Caco-2 (cell line): ENCODE data around the gene GRIPAP1. TPM values are rescaled to one million over a fixed set of nuclear protein-coding genes. Genes with fewer than 3 reads are reported as not detected.

Source experiments
- BruUV-seq: library from RNA; stranded (reverse); fragments of 400-500 nt; replicated peaks from 2 replicates; lab custom pipeline; 2021; lab: Mats Ljungman, UMichigan
- CTCF ChIA-PET: fragments of 300-600 bp; sonication (Branson Sonifier 250); formaldehyde crosslinking; loops from one replicate; lab custom pipeline; 2022; ENCODE audit warnings: antibody characterized with exemption; lab: Charles Lee
- POLR2A ChIA-PET: fragments of 300-600 bp; sonication (Branson Sonifier 250); formaldehyde crosslinking; loops from one replicate; lab custom pipeline; 2022; ENCODE audit warnings: antibody characterized with exemption; lab: Charles Lee
- DNase-seq, 2 experiments: peaks; one replicate each; pipeline versions ENCODE4 v3.0.0 to v3.0.0-alpha.2; 2020 to 2022
- H3K27me3 ChIP-seq: replicated peaks from 2 replicates; pipeline ENCODE4 v1.6.0; 2011; ENCODE audit warnings: low read length; ENCODE audit not compliant: control insufficient read depth, insufficient read depth
- H3K36me3 ChIP-seq: 2 replicates; pipeline ENCODE4 v1.5.1; 2011; ENCODE audit warnings: low read length; ENCODE audit not compliant: control insufficient read depth, insufficient read depth
- H3K4me1 ChIP-seq: fragments of 250-450 bp; sonication (Bioruptor Pico); 2 replicates; pipeline ENCODE4 v1.5.1; 2020; ENCODE audit warnings: mild to moderate bottlenecking
- H3K4me3 ChIP-seq: 2 replicates; pipeline ENCODE4 v1.5.1; 2011; ENCODE audit warnings: low read depth, mild to moderate bottlenecking, control low read depth, low read length
- H3K9me3 ChIP-seq: fragments of 250-450 bp; sonication (Bioruptor Pico); 2 replicates; pipeline ENCODE4 v1.5.1; 2020; ENCODE audit warnings: mild to moderate bottlenecking, moderate library complexity
- H3K27ac Mint-ChIP-seq: one replicate; pipeline ENCODE4 v1.8.0; 2022; ENCODE audit warnings: mixed read lengths; ENCODE audit not compliant: unreplicated experiment
- H3K27me3 Mint-ChIP-seq: one replicate; pipeline ENCODE4 v1.8.0; 2022; ENCODE audit warnings: mixed read lengths; ENCODE audit not compliant: insufficient read depth, unreplicated experiment
- H3K36me3 Mint-ChIP-seq: one replicate; pipeline ENCODE4 v1.8.0; 2022; ENCODE audit warnings: mild to moderate bottlenecking, mixed read lengths; ENCODE audit not compliant: insufficient read depth, unreplicated experiment
- H3K4me1 Mint-ChIP-seq: one replicate; pipeline ENCODE4 v1.8.0; 2022; ENCODE audit warnings: low read depth, mixed read lengths; ENCODE audit not compliant: unreplicated experiment
- H3K4me3 Mint-ChIP-seq: one replicate; pipeline ENCODE4 v1.8.0; 2022; ENCODE audit warnings: mild to moderate bottlenecking, moderate library complexity, mixed read lengths; ENCODE audit not compliant: unreplicated experiment
- H3K9me3 Mint-ChIP-seq: one replicate; pipeline ENCODE4 v1.8.0; 2022; ENCODE audit warnings: mixed read lengths; ENCODE audit not compliant: unreplicated experiment
- CTCF ChIP-seq, 2 experiments: fragments of 200-600 bp in 1 of 2; IDR thresholded peaks; 1 replicate in 1 of 2; 2 replicates in 1 of 2; pipeline versions ENCODE4 v1.5.1 to v1.8.0; 2011 to 2022; ENCODE audit warnings: antibody characterized with exemption in 1 of 2, control low read depth in 1 of 2, inconsistent platforms in 1 of 2, low read depth in 1 of 2, low read length in 1 of 2, mild to moderate bottlenecking in 1 of 2, moderate library complexity in 1 of 2; ENCODE audit not compliant: insufficient read depth in 1 of 2, severe bottlenecking in 1 of 2, unreplicated experiment in 1 of 2
- intact Hi-C: fragments of 100-400 bp; cut with micrococcal nuclease; formaldehyde crosslinking; loops from one replicate; pipeline ENCODE4 v1.10.0; 2022; ENCODE audit not compliant: unreplicated experiment
- total RNA-seq: library from RNA; stranded (reverse); gene quantifications from 2 replicates; pipeline ENCODE4 v1.2.3, GENCODE V29; 2022

GRIPAP1 gene
- total RNA-seq, 1 experiment from 2014 or later: 43.6 TPM

- no peaks in the 10 kb centered on the region for H3K27me3 ChIP-seq
- no peak for DNase-seq
- no peak overlapping the region for H3K4me3 ChIP-seq
- Mint-ChIP-seq H3K9me3 (no peaks in the 10 kb centered on the region), H3K4me3 (no peak overlapping the region), H3K27me3 (no peaks in the 10 kb centered on the region), H3K27ac (no peak overlapping the region), H3K4me1 (peaks cover under 1% of the 10 kb centered on the region), H3K36me3 (peaks cover 7% of the 10 kb centered on the region)
- ChIA-PET POLR2A (interaction anchor here (0.6 kb wide), 1 partner anchor 26 kb away, joined by 4 read pairs; no protein-coding TSS in a partner anchor), CTCF (no interaction called here)
- no peak for TF ChIP-seq CTCF (IDR thresholded peaks at IDR 0.05; ENCODE audit: insufficient read depth in 1 of 2, low read depth in 1 of 2, low read length in 1 of 2, severe bottlenecking in 1 of 2, unreplicated experiment in 1 of 2)
- BruUV-seq: no TSS peak
- intact Hi-C loops: no loop called here
- H3K36me3 ChIP-seq: no peaks in the 10 kb centered on the region
- H3K9me3 ChIP-seq: no peaks in the 10 kb centered on the region
- H3K4me1 ChIP-seq: no peaks in the 10 kb centered on the region
Measured at GRCh38 chrX:48966796-48967579, 35.1 kb downstream of the GRIPAP1 start.

- POLR2A ChIA-PET: no interaction called here
- H3K9me3 Mint-ChIP-seq: no peaks in the 10 kb centered on the region
Measured at GRCh38 chrX:48965959-48966358, 36.1 kb downstream of the GRIPAP1 start.

GRCh38 chrX:48961585-48962091 lies 40.4 kb downstream of the GRIPAP1 start:
- Mint-ChIP-seq H3K36me3 (peaks cover 11% of the 10 kb centered on the region), H3K4me1 (peaks cover 15% of the 10 kb centered on the region), H3K27me3 (no peaks in the 10 kb centered on the region), H3K27ac (no peak overlapping the region), H3K4me3 (no peak overlapping the region), H3K9me3 (no peaks in the 10 kb centered on the region)
- intact Hi-C loops: no loop called here
- H3K27me3 ChIP-seq: no peaks in the 10 kb centered on the region
- BruUV-seq: no TSS peak
- ChIA-PET POLR2A (no interaction called here), CTCF (no interaction called here)
- H3K36me3 ChIP-seq: no peaks in the 10 kb centered on the region
- H3K4me1 ChIP-seq: no peaks in the 10 kb centered on the region
- DNase-seq: peak in 1 of 2 experiments; percentile 22
- no peak overlapping the region for H3K4me3 ChIP-seq
- no peaks in the 10 kb centered on the region for H3K9me3 ChIP-seq
- no peak for TF ChIP-seq CTCF (IDR thresholded peaks at IDR 0.05; ENCODE audit: insufficient read depth in 1 of 2, low read depth in 1 of 2, low read length in 1 of 2, severe bottlenecking in 1 of 2, unreplicated experiment in 1 of 2)

More at GRCh38 chrX:48965959-48966358, 36.1 kb downstream of the GRIPAP1 start:
- no peaks in the 10 kb centered on the region for H3K36me3 ChIP-seq
- H3K27me3 Mint-ChIP-seq: no peaks in the 10 kb centered on the region
- H3K4me1 ChIP-seq: no peaks in the 10 kb centered on the region
- no TSS peak for BruUV-seq
- no peak overlapping the region for H3K4me3 ChIP-seq
- CTCF ChIA-PET: interaction anchor here (0.7 kb wide), 1 partner anchor 130 kb away, joined by 6 read pairs; no protein-coding TSS in a partner anchor
- H3K9me3 ChIP-seq: no peaks in the 10 kb centered on the region
- H3K36me3 Mint-ChIP-seq: no peaks in the 10 kb centered on the region
- TF ChIP-seq CTCF (IDR thresholded peaks at IDR 0.05; ENCODE audit: insufficient read depth in 1 of 2, low read depth in 1 of 2, low read length in 1 of 2, severe bottlenecking in 1 of 2, unreplicated experiment in 1 of 2): no peak
- H3K4me1 Mint-ChIP-seq: peaks cover 5% of the 10 kb centered on the region
- intact Hi-C loops: no loop called here
- DNase-seq: no peak
- H3K27ac Mint-ChIP-seq: no peak overlapping the region
- no peaks in the 10 kb centered on the region for H3K27me3 ChIP-seq
- no peak overlapping the region for H3K4me3 Mint-ChIP-seq
